Stomach (tissue), 9 donors: Measurements from ENCODE around the gene CCDC136. TPM values are rescaled to one million over a fixed set of nuclear protein-coding genes. Genes with fewer than 3 reads are reported as not detected.

ENCODE experiments used
- DNase-seq, 2 donors: peaks; one replicate each; pipeline versions ENCODE4 v3.0.0 to v3.0.0-alpha.2; 2013 to 2019
- H3K27ac ChIP-seq, 5 donors: fragments of 200-600 bp in 4 of 5; sonication (generic) in 4 of 5; one replicate each; pipeline ENCODE4 v1.5.1; 2013 to 2019; ENCODE audit warnings: mild to moderate bottlenecking in 1 of 5, moderate library complexity in 1 of 5
- H3K27me3 ChIP-seq, 3 donors: fragments of 200-600 bp; sonication (generic); one replicate each; pipeline ENCODE4 v1.5.1; 2017 to 2019; ENCODE audit warnings: mixed run types in 1 of 3
- H3K36me3 ChIP-seq, 4 donors: fragments of 200-600 bp; sonication (generic); 1 replicate in 3 of 4; 2 replicates in 1 of 4; pipeline ENCODE4 v1.5.1; 2016 to 2019
- H3K4me1 ChIP-seq, 4 donors: fragments of 200-600 bp; sonication (generic); one replicate each; pipeline ENCODE4 v1.5.1; 2016 to 2019
- H3K4me3 ChIP-seq, 4 donors: fragments of 200-600 bp; sonication (generic) in 3 of 4; one replicate each; pipeline ENCODE4 v1.5.1; 2016 to 2019; ENCODE audit warnings: mild to moderate bottlenecking in 1 of 4
- H3K9me3 ChIP-seq, 4 donors: fragments of 200-600 bp; sonication (generic); one replicate each; pipeline ENCODE4 v1.5.1; 2016 to 2019
- CTCF ChIP-seq, 7 experiments: fragments of 450-650 bp in 4 of 7; fragments of 200-600 bp in 3 of 7; sonication (generic) in 3 of 7; IDR thresholded peaks; one replicate each; pipeline ENCODE4 v1.5.1; 2016 to 2019; ENCODE audit warnings: antibody characterized with exemption in 7 of 7, control low read depth in 2 of 7, mild to moderate bottlenecking in 1 of 7
- EP300 ChIP-seq: sonication (generic); formaldehyde crosslinking; IDR thresholded peaks from one replicate; pipeline ENCODE4 v1.6.1; 2017; ENCODE audit warnings: antibody characterized with exemption
- POLR2A ChIP-seq, 4 donors: fragments of 450-650 bp; IDR thresholded peaks; one replicate each; pipeline ENCODE4 v1.6.1; 2016; ENCODE audit warnings: antibody characterized with exemption in 4 of 4, control low read depth in 2 of 4, mild to moderate bottlenecking in 1 of 4, moderate library complexity in 1 of 4
- POLR2AphosphoS5 ChIP-seq, 3 donors: sonication (generic); formaldehyde crosslinking; IDR thresholded peaks; one replicate each; pipeline ENCODE4 v1.6.1; 2016; ENCODE audit warnings: antibody characterized with exemption in 3 of 3
- WGBS, 5 donors: extraction: QIAGEN DNeasy Blood & Tissue Kit in 3 of 5; methylation state at CpG; one replicate each; pipeline versions ENCODE4 v1.1.5 to v1.1.7; 2013 to 2018; 5-methylcytosine and 5-hydroxymethylcytosine counted together
- intact Hi-C: fragments of 100-400 bp; cut with DNase I; formaldehyde crosslinking; loops from one replicate; pipeline ENCODE4 v1.15.1; 2023; ENCODE audit warnings: low total_unique reads
- polyA plus RNA-seq, 3 donors: library from polyadenylated mRNA; stranded (reverse); fragments of 200-250 nt; gene quantifications; one replicate each; pipeline ENCODE4 v1.2.3, GENCODE V29; 2013
- total RNA-seq, 5 donors: library from RNA; depleted of rRNA; stranded (reverse); fragments of >200 nt; gene quantifications; one replicate each; pipeline versions ENCODE4 v1.1.0 to v1.2.3, GENCODE V29; 2014 to 2016
- donor health status: healthy with polysubstance abuse.
- donor health status: Bipolar disorder and iron deficiency.
- donor health status: healthy.

CCDC136 gene
- total and polyA plus RNA-seq, 8 donors: 2.3 to 36.8 (median 5.4) TPM

GRCh38 chr7:128847721-128848211, 56.0 kb downstream of the CCDC136 start:
- Histone ChIP-seq H3K4me3 (no peak overlapping the region), H3K36me3 (peaks cover 0 to 100% (median 78%) of the 10 kb centered on the region in 4 donors), H3K27ac (no peak overlapping the region), H3K27me3 (no peaks in the 10 kb centered on the region), H3K9me3 (no peaks in the 10 kb centered on the region), H3K4me1 (no peaks in the 10 kb centered on the region)
- no peak for DNase-seq
- WGBS, 5 donors: 85 to 89% (median 87%) methylated on average over 9 to 17 of the region's 17 CpGs
- TF ChIP-seq EP300: no peak
- TF ChIP-seq POLR2A (IDR thresholded peaks at IDR 0.05): no peak
- TF ChIP-seq CTCF (IDR thresholded peaks at IDR 0.05): no peak
- no peak for TF ChIP-seq POLR2AphosphoS5 (IDR thresholded peaks at IDR 0.05)
- intact Hi-C loops: no loop called here

GRCh38 chr7:128848289-128849155, 56.8 kb downstream of the CCDC136 start:
- Histone ChIP-seq H3K4me3 (no peak overlapping the region), H3K27ac (no peak overlapping the region), H3K4me1 (no peaks in the 10 kb centered on the region), H3K9me3 (no peaks in the 10 kb centered on the region), H3K36me3 (peaks cover 0 to 100% (median 80%) of the 10 kb centered on the region in 4 donors), H3K27me3 (no peaks in the 10 kb centered on the region)
- WGBS, 5 donors: 85 to 96% (median 92%) methylated on average over 19 to 31 of the region's 31 CpGs
- DNase-seq: no peak
- peak in 1 of 3 donors; percentile 2 for TF ChIP-seq POLR2AphosphoS5 (IDR thresholded peaks at IDR 0.05)
- no peak for TF ChIP-seq CTCF (IDR thresholded peaks at IDR 0.05)
- intact Hi-C loops: no loop called here

- TF ChIP-seq CTCF (IDR thresholded peaks at IDR 0.05): no peak
- no peak for TF ChIP-seq POLR2A (IDR thresholded peaks at IDR 0.05)
- TF ChIP-seq EP300: no peak
- no peak for TF ChIP-seq POLR2AphosphoS5 (IDR thresholded peaks at IDR 0.05)
- Histone ChIP-seq H3K4me1 (no peaks in the 10 kb centered on the region), H3K36me3 (peaks cover 0 to 100% (median 80%) of the 10 kb centered on the region in 4 donors), H3K27me3 (no peaks in the 10 kb centered on the region), H3K4me3 (no peak overlapping the region), H3K27ac (no peak overlapping the region), H3K9me3 (no peaks in the 10 kb centered on the region)
- no peak for DNase-seq
- intact Hi-C loops: no loop called here
- 91 to 97% (median 96%) methylated on average over 13 to 16 of the region's 16 CpGs for WGBS, 5 donors
Observed at GRCh38 chr7:128849156-128849515, 57.4 kb downstream of the CCDC136 start.

- intact Hi-C loops: no loop called here
- 78 to 89% (median 85%) methylated on average over 16 to 18 of the region's 18 CpGs for WGBS, 5 donors
- Histone ChIP-seq H3K4me1 (no peaks in the 10 kb centered on the region), H3K9me3 (no peaks in the 10 kb centered on the region), H3K36me3 (peaks cover 0 to 100% (median 80%) of the 10 kb centered on the region in 4 donors), H3K4me3 (no peak overlapping the region), H3K27ac (no peak overlapping the region), H3K27me3 (no peaks in the 10 kb centered on the region)
- TF ChIP-seq EP300 (no peak), POLR2AphosphoS5 (IDR thresholded peaks at IDR 0.05) (no peak), POLR2A (IDR thresholded peaks at IDR 0.05) (no peak), CTCF (IDR thresholded peaks at IDR 0.05) (no peak)
- DNase-seq: peak in 1 of 2 donors; percentile 53
Observed at GRCh38 chr7:128849804-128850490, 58.2 kb downstream of the CCDC136 start.
